Ishikawa (cell line): Measurements from ENCODE around the gene CPO.

Experiments used
- CREB1 ChIP-seq: IDR thresholded peaks from 2 replicates; pipeline ENCODE4 v1.6.1; 2012; ENCODE audit warnings: low read depth
- EP300 ChIP-seq: IDR thresholded peaks from 2 replicates; pipeline ENCODE4 v1.6.1; 2012; ENCODE audit warnings: borderline replicate concordance
- FOXM1 ChIP-seq: IDR thresholded peaks from 2 replicates; pipeline ENCODE4 v1.6.1; 2012; ENCODE audit warnings: low read depth, borderline replicate concordance
- YY1 ChIP-seq: IDR thresholded peaks from 2 replicates; pipeline ENCODE4 v1.6.1; 2012; ENCODE audit warnings: low read depth
- TF ChIP-seq, protein P1 (sequence below): IDR thresholded peaks from 2 replicates; pipeline ENCODE4 v1.6.1; 2012

DNA sequence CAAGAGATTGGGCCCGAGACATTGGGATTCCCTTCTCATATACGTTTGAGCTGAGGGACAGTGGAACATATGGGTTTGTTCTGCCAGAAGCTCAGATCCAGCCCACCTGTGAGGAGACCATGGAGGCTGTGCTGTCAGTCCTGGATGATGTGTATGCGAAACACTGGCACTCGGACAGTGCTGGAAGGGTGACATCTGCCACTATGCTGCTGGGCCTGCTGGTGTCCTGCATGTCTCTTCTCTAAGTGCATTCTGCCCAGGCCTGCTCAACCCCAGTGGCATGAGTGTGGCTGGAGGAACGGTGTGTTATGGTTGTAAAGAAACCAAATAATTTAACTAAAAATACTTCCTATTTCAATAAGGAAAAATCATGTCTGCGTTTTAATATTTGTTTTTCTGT, 29.9 kb downstream of the CPO start:
- TF ChIP-seq, protein P1, sequence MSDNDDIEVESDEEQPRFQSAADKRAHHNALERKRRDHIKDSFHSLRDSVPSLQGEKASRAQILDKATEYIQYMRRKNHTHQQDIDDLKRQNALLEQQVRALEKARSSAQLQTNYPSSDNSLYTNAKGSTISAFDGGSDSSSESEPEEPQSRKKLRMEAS: no peak
- TF ChIP-seq EP300 (no peak), YY1 (no peak), FOXM1 (no peak), CREB1 (no peak)
